Measurements from ENCODE around the gene ENOX1. TPM values are rescaled to one million over a fixed set of nuclear protein-coding genes. Genes with fewer than 3 reads are reported as not detected.
A peak's percentile ranks its signal among the peaks of the same experiment; 100 is the strongest.

The ENOX1 gene
- total RNA-seq, 2 donors from 2014 or later: 0.78 to 4.3 TPM

- H3K4me3 ChIP-seq: no peak overlapping the region
- ATAC-seq (peak; percentile 27), DNase-seq (no peak)
- peak overlapping the region in 2 of 4 donors; percentile 25 to 43 for H3K27ac ChIP-seq
- H3K27me3 ChIP-seq: no peaks in the 10 kb centered on the region
- 42 to 49% methylated on average over 5 of the region's 5 CpGs for WGBS, 2 donors
- H3K4me1 ChIP-seq: peaks cover 5% of the 10 kb centered on the region
- H3K36me3 ChIP-seq (replicated peaks in 1 of 2; ENCODE audit: insufficient read depth in 1 of 2, low read depth in 2 of 2): no peaks in the 10 kb centered on the region
- intact Hi-C loops (cut with DNase I): no loop called here
- no peaks in the 10 kb centered on the region for H3K9me3 ChIP-seq
- TF ChIP-seq POLR2A (IDR thresholded peaks at IDR 0.05) (no peak), CTCF (IDR thresholded peaks at IDR 0.05) (no peak)
Measured at GRCh38 chr13:43766725-43767124, 20.0 kb downstream of the ENOX1 start.

GRCh38 chr13:43764349-43764748 lies 22.4 kb downstream of the ENOX1 start:
- Histone ChIP-seq H3K9me3 (no peaks in the 10 kb centered on the region), H3K36me3 (replicated peaks in 1 of 2; ENCODE audit: insufficient read depth in 1 of 2, low read depth in 2 of 2) (no peaks in the 10 kb centered on the region), H3K27me3 (no peaks in the 10 kb centered on the region), H3K27ac (no peak overlapping the region), H3K4me1 (peaks cover 5% of the 10 kb centered on the region), H3K4me3 (no peak overlapping the region)
- intact Hi-C loops (cut with DNase I): no loop called here
- DNase-seq (no peak), ATAC-seq (no peak)
- TF ChIP-seq POLR2A (IDR thresholded peaks at IDR 0.05) (no peak), CTCF (IDR thresholded peaks at IDR 0.05) (no peak)
- WGBS, 2 donors: 30 to 34% methylated on average over 2 of the region's 2 CpGs

- ATAC-seq: no peak
- Histone ChIP-seq H3K9me3 (no peaks in the 10 kb centered on the region), H3K4me1 (peaks cover 5% of the 10 kb centered on the region), H3K4me3 (no peak overlapping the region), H3K27ac (no peak overlapping the region), H3K36me3 (replicated peaks in 1 of 2; ENCODE audit: insufficient read depth in 1 of 2, low read depth in 2 of 2) (no peaks in the 10 kb centered on the region), H3K27me3 (no peaks in the 10 kb centered on the region)
- intact Hi-C loops (cut with DNase I): no loop called here
- 76 to 85% methylated on average over 6 of the region's 6 CpGs for WGBS, 2 donors
- DNase-seq: no peak
- TF ChIP-seq CTCF (IDR thresholded peaks at IDR 0.05) (no peak), POLR2A (IDR thresholded peaks at IDR 0.05) (no peak)
Measured at GRCh38 chr13:43763143-43763759, 23.5 kb downstream of the ENOX1 start.

GRCh38 chr13:43761616-43762315 lies 25.0 kb downstream of the ENOX1 start:
- intact Hi-C loops (cut with DNase I): no loop called here
- H3K36me3 ChIP-seq (replicated peaks in 1 of 2; ENCODE audit: insufficient read depth in 1 of 2, low read depth in 2 of 2): no peaks in the 10 kb centered on the region
- H3K27me3 ChIP-seq: no peaks in the 10 kb centered on the region
- H3K27ac ChIP-seq: no peak overlapping the region
- no peak for DNase-seq
- ATAC-seq: no peak
- no peak overlapping the region for H3K4me3 ChIP-seq
- no peaks in the 10 kb centered on the region for H3K9me3 ChIP-seq
- WGBS, 2 donors: 73 to 78% methylated on average over 4 of the region's 4 CpGs
- no peaks in the 10 kb centered on the region for H3K4me1 ChIP-seq
- TF ChIP-seq POLR2A (IDR thresholded peaks at IDR 0.05) (no peak), CTCF (IDR thresholded peaks at IDR 0.05) (no peak)

- WGBS, 2 donors: 54 to 62% methylated on average over 3 of the region's 3 CpGs
- no peaks in the 10 kb centered on the region for H3K4me1 ChIP-seq
Measured at GRCh38 chr13:43760257-43760656, 26.5 kb downstream of the ENOX1 start.

More at GRCh38 chr13:43760257-43760656, 26.5 kb downstream of the ENOX1 start:
- Histone ChIP-seq H3K9me3 (no peaks in the 10 kb centered on the region), H3K4me3 (no peak overlapping the region), H3K27me3 (no peaks in the 10 kb centered on the region), H3K27ac (no peak overlapping the region), H3K36me3 (replicated peaks in 1 of 2; ENCODE audit: insufficient read depth in 1 of 2, low read depth in 2 of 2) (no peaks in the 10 kb centered on the region)
- TF ChIP-seq CTCF (IDR thresholded peaks at IDR 0.05): no peak
- TF ChIP-seq POLR2A (IDR thresholded peaks at IDR 0.05): no peak
- ATAC-seq (no peak), DNase-seq (no peak)
- intact Hi-C loops (cut with DNase I): no loop called here
